GM21717 (cell line): Measurements from ENCODE around the gene OSBPL5.
"Not testable (repeated sequence)": the region's sequence is repeated elsewhere in the genome, so short reads cannot be mapped to it uniquely, and the experiment has no call there.

Experiments used
- ATAC-seq: cut with Tn5 transposase; IDR thresholded peaks from one replicate; pipeline ENCODE4 v1.9.1; 2021; ENCODE audit warnings: mild to moderate bottlenecking, moderate library complexity; ENCODE audit not compliant: unreplicated experiment

The OSBPL5 gene

GRCh38 chr11:3089236-3090061 is 75.7 kb downstream of the OSBPL5 start:
- ATAC-seq, result no peak

- ATAC-seq, result no peak
Measured at GRCh38 chr11:3088806-3089205, 76.3 kb downstream of the OSBPL5 start.

- ATAC-seq, result no peak
Measured at GRCh38 chr11:3087821-3088800, 77.0 kb downstream of the OSBPL5 start.

DNA sequence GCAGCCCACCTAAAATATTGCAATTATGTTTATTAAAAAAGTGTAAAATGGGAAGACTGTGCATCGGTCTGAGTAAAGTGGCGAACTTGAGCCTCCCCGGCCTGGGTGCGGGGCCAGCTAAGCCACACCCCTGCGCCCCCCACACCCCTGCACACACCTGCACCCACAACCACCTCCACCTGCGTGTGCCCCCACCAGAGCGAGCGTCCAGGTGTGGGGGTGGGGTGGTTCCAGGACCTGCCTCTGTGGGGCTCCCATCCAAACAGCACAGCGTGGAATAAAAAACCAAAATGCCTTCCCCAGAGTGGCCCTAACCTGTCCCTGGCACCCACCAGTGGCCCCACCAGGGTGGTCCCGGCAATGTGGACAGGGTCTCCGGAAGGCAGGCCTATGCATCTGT is 77.7 kb downstream of the OSBPL5 start:
- ATAC-seq, result no peak

- no peak for ATAC-seq
Measured at GRCh38 chr11:3086671-3087150, 78.4 kb downstream of the OSBPL5 start.

- ATAC-seq, result no peak
Measured at GRCh38 chr11:3086114-3086513, 79.0 kb downstream of the OSBPL5 start.

DNA sequence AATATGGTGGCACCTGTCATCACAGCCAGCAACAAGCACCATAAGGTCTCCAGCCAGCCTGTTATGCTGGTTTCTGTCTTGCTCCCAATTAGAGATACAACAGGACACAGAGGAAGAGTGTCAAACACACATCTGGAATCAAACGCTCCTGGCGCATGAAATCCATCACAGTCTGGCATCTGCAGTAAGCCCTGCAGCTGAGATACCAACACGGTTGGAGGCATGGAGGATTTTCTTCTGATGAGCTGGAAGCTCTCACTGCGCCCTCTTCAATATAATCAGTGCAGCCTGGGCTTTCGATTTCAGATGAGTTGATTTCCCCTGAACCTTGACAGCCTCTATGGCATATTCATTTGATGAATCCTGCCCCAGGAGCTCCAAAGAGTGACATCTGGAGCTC is 80.1 kb downstream of the OSBPL5 start:
- ATAC-seq, result no peak

DNA sequence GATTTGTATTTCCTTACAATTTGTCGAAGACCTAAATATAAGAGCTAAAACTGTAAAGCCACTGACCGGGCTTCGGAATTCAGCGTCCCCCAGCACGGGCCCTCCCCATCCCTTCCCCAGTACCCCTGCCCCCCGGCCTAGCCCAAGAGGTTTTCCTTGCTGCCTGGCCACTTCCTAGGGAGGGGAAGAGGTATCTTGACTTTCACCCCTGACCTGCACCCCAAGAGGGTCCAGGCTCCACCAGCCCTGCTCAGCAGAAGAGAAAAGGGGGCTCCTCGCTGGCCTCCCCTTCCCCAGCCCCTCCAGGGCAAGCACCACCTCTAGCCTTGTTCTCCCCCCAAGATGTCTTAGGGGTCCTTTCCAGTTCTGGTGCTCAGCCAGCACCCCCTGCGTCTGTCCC is 81.8 kb downstream of the OSBPL5 start:
- ATAC-seq, result no peak

DNA sequence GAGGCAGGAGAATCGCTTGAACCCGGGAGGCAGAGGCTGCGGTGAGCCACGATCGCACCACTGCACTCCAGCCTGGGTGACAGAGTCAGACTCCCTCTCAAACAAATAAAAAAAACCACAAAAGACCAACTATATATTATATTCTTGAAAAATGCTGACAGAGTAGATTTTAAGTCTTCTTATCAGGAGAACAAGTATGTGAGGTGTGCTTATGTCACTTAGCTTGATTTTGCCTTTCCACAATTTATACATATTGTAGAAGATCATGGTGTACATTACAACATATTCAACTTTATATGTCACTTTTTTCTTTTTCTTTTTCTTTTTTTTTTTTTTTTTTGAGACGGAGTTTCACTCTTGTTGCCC is 83.7 kb downstream of the OSBPL5 start:
- ATAC-seq, result no peak

DNA sequence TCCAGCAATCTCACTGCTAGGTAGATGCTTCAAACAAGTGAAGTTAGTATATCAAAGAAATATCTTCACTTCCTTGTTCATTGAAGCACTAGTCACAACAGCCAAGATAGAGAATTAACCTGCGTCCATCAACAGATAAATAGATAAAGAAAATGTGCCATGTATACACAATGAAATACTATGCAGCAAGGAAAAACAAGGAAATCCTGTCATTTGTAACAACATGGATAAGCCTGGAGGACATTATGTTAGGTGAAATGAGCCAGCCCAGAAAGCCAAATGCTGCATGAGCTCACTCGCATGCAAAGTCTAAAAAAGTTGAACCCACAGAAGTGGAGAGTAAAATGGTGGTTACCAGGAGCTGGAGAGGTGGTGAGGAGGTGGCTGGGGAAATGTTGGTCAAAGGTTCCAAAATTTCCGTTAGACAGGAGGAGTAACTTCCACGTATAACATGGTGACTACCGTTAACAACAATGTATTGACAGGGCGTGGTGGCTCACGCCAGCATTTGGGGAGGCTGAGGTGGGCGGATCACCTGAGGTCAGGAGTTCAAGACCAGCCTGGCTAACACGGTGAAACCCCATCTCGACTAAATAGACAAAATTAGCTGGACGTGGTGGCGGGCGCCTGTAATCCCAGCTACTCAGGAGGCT is 84.3 kb downstream of the OSBPL5 start:
- ATAC-seq, result no peak

GRCh38 chr11:3080104-3080503 is 85.0 kb downstream of the OSBPL5 start:
- no peak for ATAC-seq

DNA sequence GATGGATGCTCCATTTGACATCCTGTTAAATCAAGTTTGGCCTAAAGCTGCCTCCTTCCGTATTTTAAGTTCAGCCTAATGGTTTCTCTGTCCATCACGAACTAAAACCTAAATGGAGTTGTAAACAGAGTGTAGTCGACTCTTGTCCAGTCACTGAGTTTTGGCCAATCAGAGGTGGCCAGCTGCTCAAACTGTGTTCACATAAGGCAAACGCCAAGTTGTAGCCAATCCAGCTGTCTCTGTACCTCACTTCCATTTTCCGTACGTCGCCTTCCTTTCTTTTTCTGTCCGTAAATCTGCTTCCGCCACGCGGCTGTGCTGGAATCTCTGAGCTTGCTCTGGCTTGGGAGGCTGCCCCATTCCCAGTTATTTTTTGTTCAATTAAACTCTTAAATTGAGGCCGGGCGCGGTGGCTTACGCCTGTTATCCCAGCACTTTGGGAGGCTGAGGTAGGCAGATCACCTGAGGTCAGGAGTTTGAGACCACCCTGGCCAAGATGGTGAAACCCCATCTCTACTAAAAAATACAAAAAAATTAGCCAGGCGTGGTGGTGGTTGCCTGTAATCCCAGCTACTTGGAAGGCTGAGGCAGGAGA is 87.2 kb downstream of the OSBPL5 start:
- ATAC-seq, result no peak

GRCh38 chr11:3077189-3077836 is 87.8 kb downstream of the OSBPL5 start:
- ATAC-seq, result no peak

- ATAC-seq, result no peak
Measured at GRCh38 chr11:3074912-3075589, 90.1 kb downstream of the OSBPL5 start.

- ATAC-seq, result no peak
Measured at GRCh38 chr11:3073029-3073435, 92.1 kb downstream of the OSBPL5 start.

- ATAC-seq, result no peak
Measured at GRCh38 chr11:3069425-3069824, 95.7 kb downstream of the OSBPL5 start.

DNA sequence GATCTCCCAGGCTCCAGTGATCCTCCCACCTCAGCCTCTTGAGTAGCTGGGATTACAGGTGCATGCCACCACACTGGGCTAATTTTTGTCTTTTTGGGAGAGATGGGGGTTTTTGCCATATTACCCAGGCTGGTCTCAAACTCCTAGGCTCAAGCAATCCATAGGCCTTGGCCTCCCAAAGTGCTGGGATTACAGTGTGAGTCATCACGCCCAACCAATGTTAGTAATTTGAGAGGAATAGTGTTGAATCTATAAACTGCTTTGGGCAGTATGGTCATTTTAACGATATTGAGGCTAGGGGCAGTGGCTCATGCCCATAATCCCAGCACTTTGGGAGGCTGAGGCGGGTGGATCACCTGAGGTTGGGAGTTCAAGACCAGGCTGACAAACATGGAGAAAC is 98.8 kb downstream of the OSBPL5 start:
- ATAC-seq, result not testable (repeated sequence)

DNA sequence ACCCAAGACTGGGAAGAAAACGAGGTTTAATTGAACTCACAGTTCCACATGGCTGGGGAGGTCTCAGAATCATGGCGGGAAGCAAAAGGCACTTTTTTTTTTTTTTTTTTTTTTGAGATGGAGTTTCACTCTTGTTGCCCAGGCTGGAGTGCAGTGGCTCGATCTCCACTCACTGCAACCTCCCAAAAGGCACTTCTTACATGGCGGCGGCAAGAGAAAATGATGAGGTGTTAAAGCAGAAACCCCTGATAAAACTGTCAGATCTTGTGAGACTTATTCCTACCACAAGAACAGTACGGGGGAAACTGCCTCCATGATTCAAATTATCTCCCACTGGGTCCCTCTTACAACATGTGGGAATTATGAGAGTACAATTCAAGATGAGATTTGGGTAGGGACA is 100.4 kb downstream of the OSBPL5 start:
- ATAC-seq, result not testable (repeated sequence)

GRCh38 chr11:3063876-3064275 is 101.2 kb downstream of the OSBPL5 start:
- not testable (repeated sequence) for ATAC-seq

DNA sequence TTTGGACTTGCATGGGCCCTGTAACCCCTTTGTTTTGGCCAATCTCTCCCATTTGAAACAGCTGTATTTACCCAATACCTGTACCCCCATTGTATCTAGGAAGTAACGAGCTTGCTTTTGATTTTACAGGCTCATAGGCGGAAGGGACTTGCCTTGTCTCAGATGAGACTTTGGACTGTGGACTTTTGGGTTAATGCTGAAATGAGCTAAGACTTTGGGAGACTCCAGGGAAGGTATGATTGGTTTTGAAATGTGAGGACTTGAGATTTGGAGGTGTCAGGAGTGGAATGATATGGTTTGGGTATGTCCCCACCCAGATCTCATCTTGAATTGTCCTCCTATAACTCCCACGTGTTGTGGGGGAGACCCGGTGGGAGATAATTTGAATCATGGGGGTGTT is 101.7 kb downstream of the OSBPL5 start:
- not testable (repeated sequence) for ATAC-seq
